Nephron progenitor cell (in vitro differentiated cells): ENCODE data around the gene CCSAP.
A peak's percentile ranks its signal among the peaks of the same experiment; 100 is the strongest.

Source experiments
- DNase-seq: peaks from one replicate; pipeline ENCODE4 v3.0.0; 2021
- H3K27ac Mint-ChIP-seq: 2 replicates; pipeline ENCODE4 v1.8.0; 2021; ENCODE audit warnings: mild to moderate bottlenecking, moderate library complexity, mixed read lengths
- H3K27me3 Mint-ChIP-seq: 2 replicates; pipeline ENCODE4 v1.8.0; 2021; ENCODE audit warnings: mild to moderate bottlenecking, low read depth, mixed read lengths; ENCODE audit not compliant: poor library complexity
- H3K36me3 Mint-ChIP-seq: 2 replicates; pipeline ENCODE4 v1.8.0; 2021; ENCODE audit warnings: low read depth, mixed read lengths
- H3K4me1 Mint-ChIP-seq: 2 replicates; pipeline ENCODE4 v1.8.0; 2021; ENCODE audit warnings: mixed read lengths
- H3K4me3 Mint-ChIP-seq: 2 replicates; pipeline ENCODE4 v1.8.0; 2021; ENCODE audit warnings: mild to moderate bottlenecking, moderate library complexity, mixed read lengths
- H3K9me3 Mint-ChIP-seq: 2 replicates; pipeline ENCODE4 v1.8.0; 2021; ENCODE audit warnings: mild to moderate bottlenecking, moderate library complexity, mixed read lengths
- CTCF ChIP-seq: fragments of 200-600 bp; sonication (generic); IDR thresholded peaks from 2 replicates; pipeline ENCODE4 v1.5.0; 2021; ENCODE audit warnings: antibody characterized with exemption

Gene CCSAP

GRCh38 chr1:229383961-229384360 is 41.1 kb upstream of the CCSAP start:
- no peak for TF ChIP-seq CTCF
- H3K27ac Mint-ChIP-seq, result no peak overlapping the region
- no peak overlapping the region for H3K4me3 Mint-ChIP-seq
- peaks cover 41% of the 10 kb centered on the region for H3K4me1 Mint-ChIP-seq
- H3K36me3 Mint-ChIP-seq, result no peaks in the 10 kb centered on the region
- DNase-seq, result no peak
- H3K9me3 Mint-ChIP-seq, result no peaks in the 10 kb centered on the region
- H3K27me3 Mint-ChIP-seq, result peaks cover 12% of the 10 kb centered on the region

GRCh38 chr1:229383188-229383587 is 40.3 kb upstream of the CCSAP start:
- H3K36me3 Mint-ChIP-seq, result no peaks in the 10 kb centered on the region
- no peak overlapping the region for H3K27ac Mint-ChIP-seq
- H3K9me3 Mint-ChIP-seq, result no peaks in the 10 kb centered on the region
- peaks cover 42% of the 10 kb centered on the region for H3K4me1 Mint-ChIP-seq
- DNase-seq, result no peak
- TF ChIP-seq CTCF, result no peak
- H3K4me3 Mint-ChIP-seq, result no peak overlapping the region
- peaks cover 8% of the 10 kb centered on the region for H3K27me3 Mint-ChIP-seq

- DNase-seq, result no peak
- no peak overlapping the region for H3K27ac Mint-ChIP-seq
- no peak overlapping the region for H3K4me3 Mint-ChIP-seq
Measured at GRCh38 chr1:229381234-229381633, 38.4 kb upstream of the CCSAP start.

GRCh38 chr1:229380536-229381160 is 37.8 kb upstream of the CCSAP start:
- no peak for TF ChIP-seq CTCF
- peaks cover 38% of the 10 kb centered on the region for H3K4me1 Mint-ChIP-seq
- no peak overlapping the region for H3K27ac Mint-ChIP-seq
- H3K9me3 Mint-ChIP-seq, result no peaks in the 10 kb centered on the region
- no peaks in the 10 kb centered on the region for H3K36me3 Mint-ChIP-seq
- H3K27me3 Mint-ChIP-seq, result peaks cover 9% of the 10 kb centered on the region
- no peak for DNase-seq
- no peak overlapping the region for H3K4me3 Mint-ChIP-seq

More at GRCh38 chr1:229381234-229381633, 38.4 kb upstream of the CCSAP start:
- Mint-ChIP-seq H3K9me3 (no peaks in the 10 kb centered on the region), H3K36me3 (no peaks in the 10 kb centered on the region), H3K27me3 (peaks cover 6% of the 10 kb centered on the region), H3K4me1 (peaks cover 42% of the 10 kb centered on the region)
- TF ChIP-seq CTCF, result no peak

- peaks cover 32% of the 10 kb centered on the region for H3K4me1 Mint-ChIP-seq
- no peak for DNase-seq
- H3K4me3 Mint-ChIP-seq, result no peak overlapping the region
- peaks cover 9% of the 10 kb centered on the region for H3K27me3 Mint-ChIP-seq
- peak overlapping the region; percentile 33 for H3K27ac Mint-ChIP-seq
- H3K9me3 Mint-ChIP-seq, result no peaks in the 10 kb centered on the region
- H3K36me3 Mint-ChIP-seq, result no peaks in the 10 kb centered on the region
- no peak for TF ChIP-seq CTCF
Measured at GRCh38 chr1:229379846-229380245, 37.0 kb upstream of the CCSAP start.
